Head of caudate nucleus (tissue), 42 donors: ENCODE results near the gene PPM1J.

Experiments
- DNase-seq, 42 donors: peaks; one replicate each; pipeline versions ENCODE4 v3.0.0 to v3.0.0-alpha.2; 2020 to 2021; ENCODE audit warnings: mixed read lengths in 7 of 42
- intact Hi-C: fragments of 100-400 bp; cut with DNase I; formaldehyde crosslinking; loops from one replicate; pipeline ENCODE4 v1.15.0; 2022

Gene PPM1J

GRCh38 chr1:112722601-112723510 is 7.7 kb upstream of the PPM1J start:
- intact Hi-C loops = loop anchor here (5.0 kb wide), 1 partner anchor 79 kb away; no protein-coding TSS in a partner anchor
- peak in 1 of 42 donors; percentile 39 for DNase-seq

- intact Hi-C loops = loop anchor here (5.0 kb wide), 1 partner anchor 80 kb away; no protein-coding TSS in a partner anchor
Measured at GRCh38 chr1:112721966-112722524, 6.9 kb upstream of the PPM1J start.

GRCh38 chr1:112721294-112721693 is 6.2 kb upstream of the PPM1J start:
- DNase-seq = peak in 1 of 42 donors; percentile 2
- intact Hi-C loops = loop anchor here (5.0 kb wide), 1 partner anchor 81 kb away; no protein-coding TSS in a partner anchor

More at GRCh38 chr1:112721966-112722524, 6.9 kb upstream of the PPM1J start:
- DNase-seq = peak in 1 of 42 donors; percentile 8

- intact Hi-C loops = loop anchor here (5.0 kb wide), 1 partner anchor 82 kb away; no protein-coding TSS in a partner anchor
- peak in 1 of 42 donors; percentile 12 for DNase-seq
Measured at GRCh38 chr1:112720800-112721199, 5.7 kb upstream of the PPM1J start.

- no peak for DNase-seq
- intact Hi-C loops = loop anchor here (5.0 to 10.0 kb wide), 4 partner anchors 83 to 325 kb away; partner anchors contain the start of gene SLC16A1
Measured at GRCh38 chr1:112719706-112720105, 4.6 kb upstream of the PPM1J start.

- intact Hi-C loops = loop anchor here (10.0 kb wide), 3 partner anchors 156 to 326 kb away; partner anchors contain the start of gene SLC16A1
- peak; percentile 48 to 93 (median 86) for DNase-seq
Measured at GRCh38 chr1:112718691-112719418, 3.7 kb upstream of the PPM1J start.

GRCh38 chr1:112717263-112717873 is 2.2 kb upstream of the PPM1J start:
- intact Hi-C loops = loop anchor here (10.0 kb wide), 3 partner anchors 157 to 327 kb away; partner anchors contain the start of gene SLC16A1

GRCh38 chr1:112716133-112716720 is 1.1 kb upstream of the PPM1J start:
- peak; percentile 78 to 97 (median 93) for DNase-seq
- intact Hi-C loops = loop anchor here (10.0 kb wide), 3 partner anchors 159 to 329 kb away; partner anchors contain the start of gene SLC16A1

More at GRCh38 chr1:112717263-112717873, 2.2 kb upstream of the PPM1J start:
- no peak for DNase-seq

- intact Hi-C loops = loop anchor here (5.0 to 10.0 kb wide), 4 partner anchors 37 to 330 kb away; partner anchors contain the start of gene SLC16A1
- peak in 1 of 42 donors; percentile 35 for DNase-seq
Measured at GRCh38 chr1:112714313-112715263, 544 bp downstream of the PPM1J start.

GRCh38 chr1:112713466-112714312 is 1.4 kb downstream of the PPM1J start:
- intact Hi-C loops = loop anchor here (5.0 to 10.0 kb wide), 4 partner anchors 36 to 331 kb away; partner anchors contain the start of gene SLC16A1
- peak in 1 of 42 donors; percentile 34 for DNase-seq

- intact Hi-C loops = loop anchor here (5.0 to 10.0 kb wide), 4 partner anchors 35 to 332 kb away; partner anchors contain the start of gene SLC16A1
- no peak for DNase-seq
Measured at GRCh38 chr1:112712701-112713128, 2.4 kb downstream of the PPM1J start.

GRCh38 chr1:112712191-112712590 is 2.9 kb downstream of the PPM1J start:
- no peak for DNase-seq
- intact Hi-C loops = loop anchor here (5.0 to 10.0 kb wide), 4 partner anchors 35 to 333 kb away; partner anchors contain the start of gene SLC16A1

GRCh38 chr1:112711670-112712069 is 3.5 kb downstream of the PPM1J start:
- intact Hi-C loops = loop anchor here (5.0 to 10.0 kb wide), 4 partner anchors 34 to 333 kb away; partner anchors contain the start of gene SLC16A1
- no peak for DNase-seq

- intact Hi-C loops = loop anchor here (5.0 to 10.0 kb wide), 4 partner anchors 34 to 334 kb away; partner anchors contain the start of gene SLC16A1
- no peak for DNase-seq
Measured at GRCh38 chr1:112711041-112711440, 4.1 kb downstream of the PPM1J start.

GRCh38 chr1:112710586-112710985 is 4.5 kb downstream of the PPM1J start:
- intact Hi-C loops = loop anchor here (5.0 to 10.0 kb wide), 4 partner anchors 33 to 334 kb away; partner anchors contain the start of gene SLC16A1
- DNase-seq = no peak
